IPS-15b (cell line): ENCODE data around the gene BRD9.

Source experiments
- H3K27me3 ChIP-seq: one replicate; pipeline ENCODE4 v1.6.1; 2013; ENCODE audit warnings: low read length; ENCODE audit not compliant: control insufficient read depth, insufficient read depth
- H3K36me3 ChIP-seq: one replicate; pipeline ENCODE4 v1.6.1; 2013; ENCODE audit warnings: low read length; ENCODE audit not compliant: control insufficient read depth, insufficient read depth
- H3K4me1 ChIP-seq: one replicate; pipeline ENCODE4 v1.6.1; 2013; ENCODE audit warnings: mild to moderate bottlenecking, low read length; ENCODE audit not compliant: control insufficient read depth, insufficient read depth
- H3K4me3 ChIP-seq: one replicate; pipeline ENCODE4 v1.5.1; 2013; ENCODE audit warnings: low read depth, low read length
- H3K9ac ChIP-seq: one replicate; pipeline ENCODE4 v1.6.1; 2013; ENCODE audit warnings: low read depth, mild to moderate bottlenecking, low read length
- H3K9me3 ChIP-seq: one replicate; pipeline ENCODE4 v1.6.1; 2013; ENCODE audit warnings: mild to moderate bottlenecking, low read length; ENCODE audit not compliant: control insufficient read depth, insufficient read depth

The BRD9 gene

GRCh38 chr5:821504-821903 lies 71.1 kb downstream of the BRD9 start:
- H3K27me3 ChIP-seq: no peaks in the 10 kb centered on the region
- no peak overlapping the region for H3K4me3 ChIP-seq
- H3K36me3 ChIP-seq: peaks cover 6% of the 10 kb centered on the region
- H3K4me1 ChIP-seq: no peaks in the 10 kb centered on the region
- no peak overlapping the region for H3K9ac ChIP-seq
- H3K9me3 ChIP-seq: no peaks in the 10 kb centered on the region

GRCh38 chr5:820245-820644 lies 72.4 kb downstream of the BRD9 start:
- Histone ChIP-seq H3K9ac (no peak overlapping the region), H3K4me3 (no peak overlapping the region), H3K36me3 (peaks cover 6% of the 10 kb centered on the region), H3K27me3 (no peaks in the 10 kb centered on the region), H3K9me3 (no peaks in the 10 kb centered on the region), H3K4me1 (no peaks in the 10 kb centered on the region)

- H3K9me3 ChIP-seq: no peaks in the 10 kb centered on the region
Observed at GRCh38 chr5:819078-819477, 73.5 kb downstream of the BRD9 start.

DNA sequence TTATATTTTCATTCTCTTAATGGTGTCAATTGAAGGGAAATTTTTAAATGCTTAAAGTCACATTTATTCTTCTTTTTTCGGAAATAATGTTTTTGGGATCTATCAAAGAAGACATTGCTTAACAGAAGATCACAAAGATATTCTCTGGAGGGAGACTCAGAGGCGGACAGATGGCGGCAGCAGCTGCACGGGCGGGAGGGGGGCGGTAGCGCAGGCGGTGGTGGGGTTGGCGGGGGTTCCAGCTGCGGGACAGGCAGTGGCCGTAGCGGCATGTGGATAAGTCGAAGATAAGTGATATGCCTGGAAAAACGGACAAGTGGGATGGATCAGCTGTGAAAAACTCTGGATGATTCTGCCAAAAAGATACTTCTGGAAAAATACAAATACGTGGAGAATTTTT lies 76.4 kb downstream of the BRD9 start:
- H3K36me3 ChIP-seq: no peaks in the 10 kb centered on the region
- H3K27me3 ChIP-seq: no peaks in the 10 kb centered on the region
- no peak overlapping the region for H3K4me3 ChIP-seq
- no peak overlapping the region for H3K9ac ChIP-seq
- no peaks in the 10 kb centered on the region for H3K9me3 ChIP-seq
- H3K4me1 ChIP-seq: peaks cover 3% of the 10 kb centered on the region

More at GRCh38 chr5:819078-819477, 73.5 kb downstream of the BRD9 start:
- no peaks in the 10 kb centered on the region for H3K4me1 ChIP-seq
- H3K27me3 ChIP-seq: no peaks in the 10 kb centered on the region
- peaks cover 6% of the 10 kb centered on the region for H3K36me3 ChIP-seq
- no peak overlapping the region for H3K4me3 ChIP-seq
- no peak overlapping the region for H3K9ac ChIP-seq

DNA sequence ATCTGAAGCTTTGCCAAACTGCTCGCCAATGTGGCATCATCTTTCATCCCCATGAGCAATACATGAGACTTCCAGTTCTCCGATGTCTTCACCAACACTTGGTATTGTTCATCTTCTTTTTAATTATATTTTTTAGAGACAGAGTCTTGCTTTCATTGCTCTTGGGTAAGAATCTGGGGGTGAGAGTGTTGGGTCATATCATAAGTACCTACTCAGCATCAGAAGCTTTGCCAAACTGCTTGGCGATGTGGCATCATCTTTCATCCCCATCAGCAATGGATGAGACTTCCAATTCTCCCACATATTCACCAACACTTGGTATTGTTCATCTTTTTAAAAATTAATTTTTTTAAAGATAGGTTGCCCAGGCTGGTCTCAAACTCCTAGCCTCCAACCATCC lies 77.2 kb downstream of the BRD9 start:
- H3K4me1 ChIP-seq: peaks cover 3% of the 10 kb centered on the region
- no peaks in the 10 kb centered on the region for H3K27me3 ChIP-seq
- H3K9me3 ChIP-seq: no peaks in the 10 kb centered on the region
- no peak overlapping the region for H3K9ac ChIP-seq
- no peak overlapping the region for H3K4me3 ChIP-seq
- H3K36me3 ChIP-seq: no peaks in the 10 kb centered on the region
